Activated T-helper 2 cell treated with anti-CD3 and anti-CD28 coated beads, Interferon-gamma antibody, Interleukin-2, Interleukin-4, amounts not matched to agents 10 μg/mL and 5 μg/mL and 100 μg/mL, durations not matched to agents 14 hours and 24 hours and 36 hours (primary cell): ENCODE data around the gene LANCL2. TPM values are rescaled to one million over a fixed set of nuclear protein-coding genes. Genes with fewer than 3 reads are reported as not detected.

ENCODE experiments used
- DNase-seq: peaks from one replicate; pipeline ENCODE4 v3.0.0; 2021; ENCODE audit warnings: low spot score
- H3K27ac Mint-ChIP-seq: one replicate; pipeline ENCODE4 v1.8.0; 2021; ENCODE audit warnings: mixed read lengths
- H3K27me3 Mint-ChIP-seq: one replicate; pipeline ENCODE4 v1.8.0; 2021; ENCODE audit warnings: low read depth, mixed read lengths
- H3K36me3 Mint-ChIP-seq: one replicate; pipeline ENCODE4 v1.8.0; 2021; ENCODE audit warnings: low read depth, mixed read lengths
- H3K4me1 Mint-ChIP-seq: one replicate; pipeline ENCODE4 v1.8.0; 2021; ENCODE audit warnings: low read depth, mixed read lengths
- H3K4me3 Mint-ChIP-seq: one replicate; pipeline ENCODE4 v1.8.0; 2021; ENCODE audit warnings: low read depth, mild to moderate bottlenecking, moderate library complexity, mixed read lengths
- H3K9me3 Mint-ChIP-seq: one replicate; pipeline ENCODE4 v1.8.0; 2021; ENCODE audit warnings: mixed read lengths
- intact Hi-C: fragments of 100-400 bp; cut with micrococcal nuclease; formaldehyde crosslinking; loops from one replicate; pipeline ENCODE4 v1.15.1; 2023
- total RNA-seq: library from RNA; stranded (reverse); gene quantifications from 2 replicates; pipeline ENCODE4 v1.2.3, GENCODE V29; 2022

LANCL2 gene
- total RNA-seq, 1 donor from 2014 or later, result 9.5 TPM

DNA sequence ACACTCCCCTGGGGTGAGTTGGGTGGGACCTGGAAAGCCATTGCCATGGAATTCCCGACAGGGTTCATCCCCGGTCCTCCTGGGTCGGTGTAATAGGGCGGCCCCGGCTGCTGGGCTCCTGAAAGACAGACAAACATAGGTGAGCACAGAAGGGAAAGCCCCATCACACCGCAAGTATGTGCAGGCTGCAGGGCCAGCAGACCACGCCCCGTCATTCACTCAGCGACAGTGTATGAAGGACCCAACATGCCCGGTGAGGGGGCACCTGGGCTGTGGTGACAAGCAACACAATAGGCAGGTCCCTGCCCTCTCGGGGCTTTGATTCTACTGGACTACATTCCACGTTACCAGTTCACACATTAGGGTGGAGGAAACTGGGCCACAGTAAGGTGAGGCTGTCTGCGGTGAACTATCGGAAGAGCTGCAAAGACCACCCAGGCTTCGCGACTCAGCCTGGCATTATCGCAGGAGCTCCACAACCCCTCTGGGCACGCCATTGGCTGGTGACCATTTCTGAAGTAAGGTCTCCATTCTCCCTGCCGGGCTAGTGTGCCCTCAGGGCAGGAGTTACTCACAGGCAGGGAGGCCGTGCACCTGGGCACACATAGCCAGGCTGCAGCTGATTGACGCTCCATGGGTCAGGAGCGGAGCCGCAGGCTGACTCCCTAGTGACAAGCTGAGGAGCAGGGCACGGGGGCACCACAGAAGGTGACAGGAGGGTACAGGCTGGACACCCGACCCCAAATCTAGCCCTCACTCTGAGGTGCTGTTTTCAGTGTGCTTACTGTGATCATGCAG, 108.0 kb downstream of the LANCL2 start:
- intact Hi-C loops, result no loop called here
- H3K27me3 Mint-ChIP-seq, result no peaks in the 10 kb centered on the region
- peaks cover 22% of the 10 kb centered on the region for H3K36me3 Mint-ChIP-seq
- peaks cover 62% of the 10 kb centered on the region for H3K4me1 Mint-ChIP-seq
- no peak overlapping the region for H3K4me3 Mint-ChIP-seq
- peak; percentile 4 for DNase-seq
- no peaks in the 10 kb centered on the region for H3K9me3 Mint-ChIP-seq
- no peak overlapping the region for H3K27ac Mint-ChIP-seq

DNA sequence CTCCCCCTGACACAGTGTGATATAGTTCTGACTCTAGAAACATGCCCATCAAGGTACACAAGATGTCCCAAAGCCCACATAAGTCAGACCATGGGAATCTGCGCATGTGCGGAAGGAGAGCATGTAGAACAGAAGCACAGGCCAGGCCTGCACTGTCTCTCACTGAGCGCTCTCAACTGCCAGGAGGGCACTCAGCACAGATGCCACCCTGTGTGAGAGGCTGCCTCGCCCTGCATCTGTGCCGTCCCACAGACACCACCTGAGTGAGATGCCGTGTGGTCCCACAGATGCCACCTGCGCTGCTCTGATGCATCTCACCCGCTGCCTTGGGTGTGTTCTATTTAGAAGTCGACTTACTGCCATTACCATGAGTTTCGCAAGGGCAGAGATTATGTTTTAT, 108.8 kb downstream of the LANCL2 start:
- peak; percentile 6 for DNase-seq
- H3K9me3 Mint-ChIP-seq, result no peaks in the 10 kb centered on the region
- H3K4me1 Mint-ChIP-seq, result peaks cover 61% of the 10 kb centered on the region
- no peak overlapping the region for H3K27ac Mint-ChIP-seq
- peaks cover 16% of the 10 kb centered on the region for H3K36me3 Mint-ChIP-seq
- intact Hi-C loops, result no loop called here
- no peaks in the 10 kb centered on the region for H3K27me3 Mint-ChIP-seq
- H3K4me3 Mint-ChIP-seq, result no peak overlapping the region

DNA sequence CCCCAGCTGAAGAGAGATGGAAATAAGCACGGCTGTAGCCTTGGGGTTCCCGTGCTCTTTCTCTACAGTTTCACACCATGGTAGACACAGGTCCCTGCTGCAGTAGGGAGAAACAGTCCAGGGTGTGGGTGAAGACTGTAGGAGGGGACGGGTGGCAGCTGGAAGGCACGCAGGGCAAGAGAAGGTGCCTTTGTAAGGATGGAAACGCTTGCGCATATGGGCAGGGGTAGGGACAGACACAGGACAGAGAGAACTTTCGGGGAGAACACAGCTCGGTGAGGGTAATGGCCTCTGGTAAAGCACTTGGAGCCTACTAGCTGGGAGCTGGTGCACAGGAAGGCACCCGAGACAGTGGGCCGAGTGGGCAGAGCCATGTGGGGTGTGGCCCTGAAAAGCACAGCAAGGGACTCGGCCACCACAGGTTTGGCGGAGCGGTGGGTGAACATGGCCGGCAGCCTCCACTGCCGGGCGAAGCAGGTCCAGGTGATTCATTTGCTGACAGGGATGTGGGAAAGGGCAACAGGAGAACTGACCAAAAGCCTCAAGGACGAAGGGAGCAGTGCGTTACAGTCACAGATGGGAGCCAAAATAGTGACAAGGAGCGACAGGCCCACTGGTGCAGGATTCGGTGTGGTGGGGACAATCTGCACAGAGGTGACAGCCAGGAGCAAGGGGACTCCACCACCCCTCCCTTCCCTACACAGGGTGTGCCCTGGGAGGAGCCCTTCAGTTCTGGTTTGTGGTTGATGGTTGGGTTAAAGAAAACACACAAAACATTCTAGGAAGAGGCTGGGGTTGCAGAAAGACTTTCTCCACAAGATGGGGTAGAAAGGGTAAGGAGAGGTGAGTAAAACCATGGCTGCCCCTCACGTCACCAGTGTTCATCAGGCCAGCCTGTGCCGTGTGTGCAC, 110.1 kb downstream of the LANCL2 start:
- intact Hi-C loops, result no loop called here

DNA sequence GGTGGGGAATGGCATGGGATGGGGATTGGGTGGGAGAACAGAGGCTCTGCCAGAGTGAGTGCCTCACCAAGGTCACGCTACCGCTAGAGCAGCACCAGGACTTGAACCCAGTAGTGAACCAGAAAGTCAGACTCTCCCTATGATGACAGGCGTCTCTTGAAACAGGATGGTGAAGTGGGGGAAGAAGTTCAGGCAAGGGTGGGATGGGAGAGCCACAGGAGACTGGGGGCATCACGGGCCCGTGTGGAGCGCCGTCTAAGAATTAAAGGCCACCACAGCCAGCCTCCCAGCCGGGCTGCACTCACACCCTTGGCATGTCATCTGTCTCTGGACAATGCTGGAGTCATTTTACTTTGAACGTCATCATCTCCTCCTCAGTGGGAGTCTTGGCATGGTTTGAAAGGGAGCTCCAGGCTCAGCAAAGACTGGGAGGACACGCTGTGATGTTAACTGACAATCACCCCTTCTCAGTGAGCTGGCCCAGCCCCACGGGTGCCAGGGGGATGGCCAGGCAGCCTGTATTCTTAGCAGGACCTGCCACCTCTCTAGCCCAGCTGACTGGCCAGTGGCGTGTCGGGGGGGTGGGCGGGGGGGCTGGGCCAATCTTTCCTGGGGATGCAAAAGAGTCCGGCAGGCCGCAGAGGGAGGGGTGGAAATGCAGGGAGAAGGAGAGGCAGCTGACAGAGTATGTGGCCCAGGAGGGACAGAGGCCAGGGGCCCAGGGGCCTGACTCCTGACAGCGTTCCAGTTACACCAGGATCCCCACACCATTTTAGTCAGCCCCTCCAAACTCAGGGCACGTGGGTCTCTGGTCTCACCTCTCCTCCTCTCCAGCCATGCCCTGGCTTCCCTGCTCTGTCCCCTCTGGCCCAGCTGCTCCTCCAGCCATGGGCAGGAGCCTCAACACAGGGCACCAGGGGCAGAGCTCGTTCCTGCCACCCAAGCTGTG, 111.0 kb downstream of the LANCL2 start:
- Mint-ChIP-seq H3K36me3 (peaks cover 15% of the 10 kb centered on the region), H3K27ac (peak overlapping the region; percentile 24), H3K27me3 (no peaks in the 10 kb centered on the region), H3K4me3 (peak overlapping the region; percentile 4), H3K9me3 (no peaks in the 10 kb centered on the region), H3K4me1 (peaks cover 50% of the 10 kb centered on the region)
- DNase-seq, result no peak
- intact Hi-C loops, result no loop called here

More for the DNA sequence above, 110.1 kb downstream of the LANCL2 start:
- Mint-ChIP-seq H3K27ac (peak overlapping the region; percentile 24), H3K36me3 (peaks cover 14% of the 10 kb centered on the region), H3K9me3 (no peaks in the 10 kb centered on the region), H3K4me3 (peak overlapping the region; percentile 23), H3K4me1 (peaks cover 51% of the 10 kb centered on the region), H3K27me3 (no peaks in the 10 kb centered on the region)
- peak; percentile 44 for DNase-seq

DNA sequence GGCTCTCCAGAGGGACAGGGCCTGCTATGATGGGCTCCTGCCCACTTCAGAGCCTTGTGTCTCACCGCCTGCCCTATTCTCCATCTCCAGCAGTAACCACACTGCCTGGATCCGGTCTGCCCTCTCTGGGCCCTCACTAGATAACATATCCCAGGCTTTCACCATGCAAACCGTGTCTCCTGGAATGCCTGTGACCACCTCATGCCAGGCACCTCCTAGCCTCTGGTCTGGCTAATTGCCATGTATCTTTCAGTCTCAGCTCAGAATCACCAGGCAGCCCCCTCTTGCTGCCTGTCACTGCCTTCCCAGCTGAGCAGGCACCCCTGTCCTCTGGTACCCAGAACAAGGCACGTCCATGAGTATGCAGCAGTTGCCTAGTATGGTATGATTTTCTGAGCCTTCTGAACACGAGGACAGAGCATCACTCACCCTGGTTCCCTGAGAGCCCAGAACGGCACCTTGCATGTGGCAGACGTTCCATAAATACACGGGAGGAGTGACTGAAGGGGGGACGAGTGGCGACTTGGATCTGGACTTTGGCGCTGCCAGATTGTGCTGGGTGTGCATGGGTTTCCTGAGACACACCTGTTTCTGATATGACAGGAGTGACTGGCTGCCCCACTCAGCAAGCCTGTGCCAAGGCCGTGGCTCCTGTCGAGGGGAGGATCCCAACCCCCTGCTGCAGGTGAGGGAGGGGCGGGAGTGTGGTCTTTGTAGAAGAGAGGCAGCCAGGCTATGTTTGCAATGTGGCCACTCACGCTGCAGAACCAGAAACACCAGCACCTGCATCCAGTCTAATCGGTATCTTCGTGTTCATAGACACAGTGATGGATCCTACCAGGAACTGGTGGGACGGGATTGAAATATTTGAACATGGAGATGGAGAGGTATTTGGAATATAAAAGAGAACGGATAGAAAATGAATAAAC, 112.0 kb downstream of the LANCL2 start:
- peaks cover 12% of the 10 kb centered on the region for H3K36me3 Mint-ChIP-seq

DNA sequence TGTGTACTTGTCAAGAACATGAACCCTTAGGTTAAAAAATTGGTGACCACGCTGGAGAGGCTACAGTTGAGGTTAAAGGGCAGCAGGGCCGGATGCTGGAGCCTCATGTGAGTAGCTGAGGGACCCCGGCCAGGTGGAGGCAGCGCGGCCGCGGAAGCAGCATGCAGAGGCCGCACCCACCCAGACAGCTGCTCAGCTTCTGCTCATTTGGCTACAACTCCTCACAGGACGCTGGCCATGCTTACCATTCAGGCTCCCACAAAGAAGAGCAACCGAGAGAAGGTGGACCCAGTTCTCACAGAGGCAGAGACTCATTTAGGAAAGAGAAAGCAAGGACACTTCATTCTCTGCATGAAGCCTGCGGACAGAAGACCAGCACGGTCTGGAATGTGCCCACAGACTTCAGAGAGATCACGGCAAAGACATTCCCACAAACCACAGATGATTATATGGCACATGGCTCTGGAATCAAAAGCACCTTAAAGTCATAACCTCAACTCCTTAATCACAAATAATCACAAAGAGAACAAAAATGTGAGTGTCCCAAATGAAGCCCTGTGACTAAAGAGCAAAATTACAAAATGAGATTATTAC, 112.7 kb downstream of the LANCL2 start:
- no peaks in the 10 kb centered on the region for H3K9me3 Mint-ChIP-seq
- peaks cover 50% of the 10 kb centered on the region for H3K4me1 Mint-ChIP-seq
- H3K36me3 Mint-ChIP-seq, result peaks cover 12% of the 10 kb centered on the region
- H3K4me3 Mint-ChIP-seq, result no peak overlapping the region
- intact Hi-C loops, result no loop called here
- no peak overlapping the region for H3K27ac Mint-ChIP-seq
- no peaks in the 10 kb centered on the region for H3K27me3 Mint-ChIP-seq
- DNase-seq, result peak; percentile 3

More for the DNA sequence above, 112.0 kb downstream of the LANCL2 start:
- no peak overlapping the region for H3K4me3 Mint-ChIP-seq
- no peaks in the 10 kb centered on the region for H3K9me3 Mint-ChIP-seq
- peak; percentile 7 for DNase-seq
- H3K27me3 Mint-ChIP-seq, result no peaks in the 10 kb centered on the region
- no peak overlapping the region for H3K27ac Mint-ChIP-seq
- intact Hi-C loops, result no loop called here
- peaks cover 49% of the 10 kb centered on the region for H3K4me1 Mint-ChIP-seq

DNA sequence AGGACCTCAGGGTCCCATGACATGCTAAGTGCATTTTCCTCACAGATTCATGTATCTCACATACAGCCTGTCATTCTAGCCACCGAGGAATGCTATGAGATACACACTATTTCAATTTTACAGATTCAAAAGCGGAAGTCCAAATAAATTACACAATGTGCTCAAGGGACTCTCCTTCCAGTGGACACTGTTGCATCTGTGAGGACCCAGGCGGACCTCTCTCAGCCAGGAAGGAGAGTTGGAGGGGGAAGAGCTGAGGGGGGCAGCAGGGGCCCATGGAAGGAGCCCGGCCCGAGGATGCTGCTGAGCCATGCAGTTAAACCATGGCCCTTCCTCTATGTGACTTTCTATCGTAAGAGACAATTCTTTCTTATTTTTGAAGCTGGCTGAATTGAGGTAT, 113.6 kb downstream of the LANCL2 start:
- peak; percentile 1 for DNase-seq
- no peaks in the 10 kb centered on the region for H3K9me3 Mint-ChIP-seq
- intact Hi-C loops, result no loop called here
- no peaks in the 10 kb centered on the region for H3K27me3 Mint-ChIP-seq
- no peak overlapping the region for H3K4me3 Mint-ChIP-seq
- H3K36me3 Mint-ChIP-seq, result peaks cover 14% of the 10 kb centered on the region
- H3K27ac Mint-ChIP-seq, result no peak overlapping the region
- H3K4me1 Mint-ChIP-seq, result peaks cover 55% of the 10 kb centered on the region

DNA sequence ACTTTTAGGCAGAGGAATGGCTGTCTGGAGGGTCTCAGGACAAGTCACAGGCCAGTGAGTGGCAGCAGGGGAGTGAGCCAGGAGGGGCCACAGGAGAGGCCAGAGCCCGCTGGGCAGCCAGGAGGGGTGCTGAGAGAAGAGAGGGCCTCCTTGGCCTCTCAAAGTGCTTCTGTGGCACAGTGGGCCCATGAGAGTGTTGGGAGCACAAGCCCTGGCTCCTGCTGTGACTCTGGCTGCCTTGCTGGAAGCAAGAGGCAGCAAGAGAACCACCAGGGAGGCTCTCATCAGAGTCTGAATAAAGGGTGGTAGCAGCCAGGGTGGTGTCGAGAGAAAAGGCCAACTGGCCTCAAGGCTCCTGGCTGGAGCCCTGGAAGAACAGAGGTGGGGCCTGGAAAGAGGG, 116.0 kb downstream of the LANCL2 start:
- Mint-ChIP-seq H3K4me1 (peaks cover 40% of the 10 kb centered on the region), H3K27ac (no peak overlapping the region)
- intact Hi-C loops, result no loop called here

DNA sequence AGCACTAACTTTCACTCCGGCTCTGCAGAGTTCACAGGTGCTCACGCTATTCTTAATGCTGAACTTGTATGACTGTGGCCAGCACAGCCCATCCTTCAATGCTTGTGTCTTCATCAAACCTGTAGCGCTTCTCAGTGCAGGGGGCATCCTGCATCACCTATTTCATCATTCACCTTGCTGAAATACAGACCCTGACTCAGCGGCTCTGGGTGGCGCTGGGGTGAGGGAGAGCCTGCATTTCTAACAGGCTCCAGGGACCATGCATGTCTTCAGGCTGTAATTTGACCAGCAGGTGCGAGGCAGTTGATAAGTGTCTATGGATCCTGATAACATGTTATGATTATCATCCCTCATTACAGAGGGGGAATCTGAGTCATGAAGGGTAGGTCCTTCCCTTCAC, 117.9 kb downstream of the LANCL2 start:
- Mint-ChIP-seq H3K27ac (no peak overlapping the region), H3K36me3 (peaks cover 27% of the 10 kb centered on the region), H3K27me3 (no peaks in the 10 kb centered on the region), H3K4me1 (peaks cover 26% of the 10 kb centered on the region), H3K9me3 (no peaks in the 10 kb centered on the region), H3K4me3 (no peak overlapping the region)
- intact Hi-C loops, result no loop called here
- no peak for DNase-seq

More for the DNA sequence above, 116.0 kb downstream of the LANCL2 start:
- no peak for DNase-seq
- Mint-ChIP-seq H3K27me3 (no peaks in the 10 kb centered on the region), H3K4me3 (no peak overlapping the region), H3K36me3 (peaks cover 30% of the 10 kb centered on the region), H3K9me3 (no peaks in the 10 kb centered on the region)
